ENCODE measurements around the gene CDC14C.

DNA sequence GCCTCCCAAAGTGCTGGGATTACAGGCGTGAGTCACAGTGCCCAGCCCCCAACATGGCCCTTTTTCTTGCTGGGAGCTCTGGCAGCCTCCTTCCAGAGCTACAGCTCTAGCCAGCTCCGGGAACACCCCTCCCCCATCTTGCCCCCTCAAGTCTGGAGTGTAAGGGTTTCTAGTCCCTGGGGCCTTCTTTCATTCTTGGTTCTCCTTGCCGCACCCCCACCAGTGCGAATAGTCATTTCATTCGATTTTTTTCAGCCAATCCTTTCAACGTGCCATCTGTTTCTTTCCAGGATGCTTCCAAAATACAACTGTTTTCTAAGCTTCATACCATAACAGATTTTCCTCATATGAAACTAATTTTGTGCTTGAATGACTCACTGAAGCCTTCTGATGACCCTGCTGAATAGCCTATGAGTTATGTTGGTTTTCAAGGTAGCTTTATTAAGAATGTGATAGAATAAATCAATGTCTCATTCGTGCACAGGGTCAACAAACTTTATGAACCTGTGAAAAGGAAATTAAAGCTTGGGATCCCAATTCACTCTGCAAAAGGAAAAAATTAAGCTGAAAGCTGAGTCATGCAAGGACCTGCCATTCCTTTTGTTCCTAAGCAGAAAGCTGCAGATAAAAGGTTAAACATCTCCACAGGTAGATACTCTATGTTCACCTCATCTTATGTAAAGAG, 38.6 kb downstream of the CDC14C start:
- TF ChIP-seq, protein P1, sequence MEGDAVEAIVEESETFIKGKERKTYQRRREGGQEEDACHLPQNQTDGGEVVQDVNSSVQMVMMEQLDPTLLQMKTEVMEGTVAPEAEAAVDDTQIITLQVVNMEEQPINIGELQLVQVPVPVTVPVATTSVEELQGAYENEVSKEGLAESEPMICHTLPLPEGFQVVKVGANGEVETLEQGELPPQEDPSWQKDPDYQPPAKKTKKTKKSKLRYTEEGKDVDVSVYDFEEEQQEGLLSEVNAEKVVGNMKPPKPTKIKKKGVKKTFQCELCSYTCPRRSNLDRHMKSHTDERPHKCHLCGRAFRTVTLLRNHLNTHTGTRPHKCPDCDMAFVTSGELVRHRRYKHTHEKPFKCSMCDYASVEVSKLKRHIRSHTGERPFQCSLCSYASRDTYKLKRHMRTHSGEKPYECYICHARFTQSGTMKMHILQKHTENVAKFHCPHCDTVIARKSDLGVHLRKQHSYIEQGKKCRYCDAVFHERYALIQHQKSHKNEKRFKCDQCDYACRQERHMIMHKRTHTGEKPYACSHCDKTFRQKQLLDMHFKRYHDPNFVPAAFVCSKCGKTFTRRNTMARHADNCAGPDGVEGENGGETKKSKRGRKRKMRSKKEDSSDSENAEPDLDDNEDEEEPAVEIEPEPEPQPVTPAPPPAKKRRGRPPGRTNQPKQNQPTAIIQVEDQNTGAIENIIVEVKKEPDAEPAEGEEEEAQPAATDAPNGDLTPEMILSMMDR (IDR thresholded peaks at IDR 0.05): no peak
- no peak for TF ChIP-seq POLR2A (IDR thresholded peaks at IDR 0.05)
